Measurements from ENCODE around the gene PGBD2. TPM values are rescaled to one million over a fixed set of nuclear protein-coding genes. Genes with fewer than 3 reads are reported as not detected.
A peak's percentile ranks its signal among the peaks of the same experiment; 100 is the strongest.

Gene PGBD2
- total and polyA plus RNA-seq, 2 of the 13 experiments (the other 11 are each of a cell fraction or from before 2014, with no cell fraction given): 6.0 to 7.4 TPM

DNA sequence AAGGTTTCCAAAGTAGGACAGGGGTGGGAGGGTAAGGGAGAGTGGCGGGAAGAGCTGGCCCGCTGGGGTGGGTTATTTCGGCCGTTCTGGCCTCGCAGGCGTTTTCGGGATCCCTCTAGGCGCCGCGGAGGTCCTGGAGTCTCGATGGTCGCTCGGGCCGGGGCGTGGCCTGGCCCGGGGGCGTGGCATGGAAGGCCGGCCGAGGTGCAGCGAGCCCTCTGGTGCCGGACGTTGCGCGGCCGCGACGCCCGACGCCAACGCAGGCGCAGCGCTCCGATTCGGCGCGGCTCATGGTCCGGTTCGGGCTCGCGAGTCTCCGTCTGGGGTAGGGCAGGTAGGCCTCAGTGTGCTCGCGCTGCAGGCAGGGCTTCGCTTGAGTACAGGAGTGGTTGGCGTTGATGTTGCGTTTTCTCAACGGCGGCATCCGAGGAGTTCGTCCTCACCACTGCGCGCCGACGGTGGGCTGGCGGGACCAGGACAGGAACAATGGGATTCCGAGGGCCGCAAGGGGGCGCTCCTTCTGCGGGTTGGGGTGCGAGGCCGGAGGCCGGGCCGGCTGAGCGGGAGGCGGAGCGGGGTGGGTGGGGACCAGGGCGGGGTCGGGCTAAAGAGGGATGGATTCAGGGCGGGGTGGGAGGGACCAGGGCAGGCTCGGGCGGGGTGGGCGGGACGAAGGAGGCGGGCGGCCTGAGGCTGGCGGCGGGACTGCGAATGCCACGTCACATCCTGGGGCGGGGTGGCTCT is at the start of gene PGBD2 (continued):
- TF ChIP-seq ZNF720 (CRISPR knock-in tag; IDR thresholded peaks at IDR 0.05): no peak
- TF ChIP-seq, protein P1, sequence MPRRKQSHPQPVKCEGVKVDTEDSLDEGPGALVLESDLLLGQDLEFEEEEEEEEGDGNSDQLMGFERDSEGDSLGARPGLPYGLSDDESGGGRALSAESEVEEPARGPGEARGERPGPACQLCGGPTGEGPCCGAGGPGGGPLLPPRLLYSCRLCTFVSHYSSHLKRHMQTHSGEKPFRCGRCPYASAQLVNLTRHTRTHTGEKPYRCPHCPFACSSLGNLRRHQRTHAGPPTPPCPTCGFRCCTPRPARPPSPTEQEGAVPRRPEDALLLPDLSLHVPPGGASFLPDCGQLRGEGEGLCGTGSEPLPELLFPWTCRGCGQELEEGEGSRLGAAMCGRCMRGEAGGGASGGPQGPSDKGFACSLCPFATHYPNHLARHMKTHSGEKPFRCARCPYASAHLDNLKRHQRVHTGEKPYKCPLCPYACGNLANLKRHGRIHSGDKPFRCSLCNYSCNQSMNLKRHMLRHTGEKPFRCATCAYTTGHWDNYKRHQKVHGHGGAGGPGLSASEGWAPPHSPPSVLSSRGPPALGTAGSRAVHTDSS (CRISPR knock-in tag; conservative IDR thresholded peaks at IDR 0.05): 0 out of 2 replicates have a peak, but pooled peaks have one; percentile 77
- TF ChIP-seq ELF1 (CRISPR knock-in tag; IDR thresholded peaks at IDR 0.05): no peak; the same call in none of the 2 replicates
- peak; percentile 96 for TF ChIP-seq TAF1 (CRISPR knock-in tag; IDR thresholded peaks at IDR 0.05)
- TF ChIP-seq AKAP8 (CRISPR knock-in tag; IDR thresholded peaks at IDR 0.05): peak; percentile 88
- no peak for TF ChIP-seq HCFC1 (IDR thresholded peaks at IDR 0.05; ENCODE audit: low read depth, low read length)
- peak; percentile 98 for TF ChIP-seq ZNF451 (CRISPR knock-in tag; IDR thresholded peaks at IDR 0.05)
- TF ChIP-seq ZIK1 (CRISPR knock-in tag; IDR thresholded peaks at IDR 0.05; ENCODE audit: borderline replicate concordance, low read depth): peak; percentile 97
- TF ChIP-seq, protein P2, sequence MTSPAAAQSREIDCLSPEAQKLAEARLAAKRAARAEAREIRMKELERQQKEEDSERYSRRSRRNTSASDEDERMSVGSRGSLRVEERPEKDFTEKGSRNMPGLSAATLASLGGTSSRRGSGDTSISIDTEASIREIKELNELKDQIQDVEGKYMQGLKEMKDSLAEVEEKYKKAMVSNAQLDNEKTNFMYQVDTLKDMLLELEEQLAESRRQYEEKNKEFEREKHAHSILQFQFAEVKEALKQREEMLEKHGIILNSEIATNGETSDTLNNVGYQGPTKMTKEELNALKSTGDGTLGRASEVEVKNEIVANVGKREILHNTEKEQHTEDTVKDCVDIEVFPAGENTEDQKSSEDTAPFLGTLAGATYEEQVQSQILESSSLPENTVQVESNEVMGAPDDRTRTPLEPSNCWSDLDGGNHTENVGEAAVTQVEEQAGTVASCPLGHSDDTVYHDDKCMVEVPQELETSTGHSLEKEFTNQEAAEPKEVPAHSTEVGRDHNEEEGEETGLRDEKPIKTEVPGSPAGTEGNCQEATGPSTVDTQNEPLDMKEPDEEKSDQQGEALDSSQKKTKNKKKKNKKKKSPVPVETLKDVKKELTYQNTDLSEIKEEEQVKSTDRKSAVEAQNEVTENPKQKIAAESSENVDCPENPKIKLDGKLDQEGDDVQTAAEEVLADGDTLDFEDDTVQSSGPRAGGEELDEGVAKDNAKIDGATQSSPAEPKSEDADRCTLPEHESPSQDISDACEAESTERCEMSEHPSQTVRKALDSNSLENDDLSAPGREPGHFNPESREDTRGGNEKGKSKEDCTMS (CRISPR knock-in tag; conservative IDR thresholded peaks at IDR 0.05): no peak
- TF ChIP-seq, protein P3, sequence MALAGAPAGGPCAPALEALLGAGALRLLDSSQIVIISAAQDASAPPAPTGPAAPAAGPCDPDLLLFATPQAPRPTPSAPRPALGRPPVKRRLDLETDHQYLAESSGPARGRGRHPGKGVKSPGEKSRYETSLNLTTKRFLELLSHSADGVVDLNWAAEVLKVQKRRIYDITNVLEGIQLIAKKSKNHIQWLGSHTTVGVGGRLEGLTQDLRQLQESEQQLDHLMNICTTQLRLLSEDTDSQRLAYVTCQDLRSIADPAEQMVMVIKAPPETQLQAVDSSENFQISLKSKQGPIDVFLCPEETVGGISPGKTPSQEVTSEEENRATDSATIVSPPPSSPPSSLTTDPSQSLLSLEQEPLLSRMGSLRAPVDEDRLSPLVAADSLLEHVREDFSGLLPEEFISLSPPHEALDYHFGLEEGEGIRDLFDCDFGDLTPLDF (CRISPR knock-in tag; IDR thresholded peaks at IDR 0.05): peak; percentile 79
- TF ChIP-seq ZBTB21 (CRISPR knock-in tag; IDR thresholded peaks at IDR 0.05): no peak
- TF ChIP-seq, protein P4, sequence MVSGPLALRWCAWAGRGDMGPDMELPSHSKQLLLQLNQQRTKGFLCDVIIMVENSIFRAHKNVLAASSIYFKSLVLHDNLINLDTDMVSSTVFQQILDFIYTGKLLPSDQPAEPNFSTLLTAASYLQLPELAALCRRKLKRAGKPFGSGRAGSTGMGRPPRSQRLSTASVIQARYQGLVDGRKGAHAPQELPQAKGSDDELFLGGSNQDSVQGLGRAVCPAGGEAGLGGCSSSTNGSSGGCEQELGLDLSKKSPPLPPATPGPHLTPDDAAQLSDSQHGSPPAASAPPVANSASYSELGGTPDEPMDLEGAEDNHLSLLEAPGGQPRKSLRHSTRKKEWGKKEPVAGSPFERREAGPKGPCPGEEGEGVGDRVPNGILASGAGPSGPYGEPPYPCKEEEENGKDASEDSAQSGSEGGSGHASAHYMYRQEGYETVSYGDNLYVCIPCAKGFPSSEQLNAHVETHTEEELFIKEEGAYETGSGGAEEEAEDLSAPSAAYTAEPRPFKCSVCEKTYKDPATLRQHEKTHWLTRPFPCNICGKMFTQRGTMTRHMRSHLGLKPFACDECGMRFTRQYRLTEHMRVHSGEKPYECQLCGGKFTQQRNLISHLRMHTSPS (CRISPR knock-in tag; IDR thresholded peaks at IDR 0.05; ENCODE audit: low read depth): peak; percentile 56; the same call in 1 of the 2 replicates
- TF ChIP-seq GLI4 (CRISPR knock-in tag; IDR thresholded peaks at IDR 0.05; ENCODE audit: borderline replicate concordance): 0 out of 2 replicates have a peak, but pooled peaks have one; percentile 20
- TF ChIP-seq TBP (CRISPR knock-in tag; IDR thresholded peaks at IDR 0.05): no peak
- TF ChIP-seq SYNCRIP (IDR thresholded peaks at IDR 0.05; ENCODE audit: insufficient read depth, low read depth, low read length): no peak
- no peak for TF ChIP-seq SRSF9 (IDR thresholded peaks at IDR 0.05; ENCODE audit: borderline replicate concordance, insufficient read depth, low read depth, low read length, poor library complexity, severe bottlenecking)
- peak; percentile 54; the same call in 1 of the 2 replicates for TF ChIP-seq ELF3 (CRISPR knock-in tag; IDR thresholded peaks at IDR 0.05)
- TF ChIP-seq GABPB1 (CRISPR knock-in tag; IDR thresholded peaks at IDR 0.05): peak; percentile 85
- no peak for TF ChIP-seq KAT2B (IDR thresholded peaks at IDR 0.05; ENCODE audit: borderline replicate concordance, low read depth, low read length)
- no peak for TF ChIP-seq SETDB1 (CRISPR knock-in tag; IDR thresholded peaks at IDR 0.05; ENCODE audit: borderline replicate concordance)
- no peak; the same call in 1 of the 2 replicates for TF ChIP-seq ZMYM2 (CRISPR knock-in tag; IDR thresholded peaks at IDR 0.05)
- TF ChIP-seq U2AF2 (IDR thresholded peaks at IDR 0.05; ENCODE audit: low read depth, low read length): no peak
- peak; percentile 62; the same call in 1 of the 2 replicates for TF ChIP-seq MAF1 (CRISPR knock-in tag; IDR thresholded peaks at IDR 0.05; ENCODE audit: borderline replicate concordance)

Measured in HepG2 (cell line).